HS-5 (cell line): ENCODE results near the gene GTF2A1.

ENCODE experiments used
- DNase-seq: peaks from one replicate; pipeline ENCODE4 v3.0.0-alpha.2; 2012; ENCODE audit warnings: low read depth

The GTF2A1 gene

GRCh38 chr14:81133400-81133799 is 87.4 kb downstream of the GTF2A1 start:
- no peak for DNase-seq

GRCh38 chr14:81132468-81132867 is 88.3 kb downstream of the GTF2A1 start:
- DNase-seq: no peak

- no peak for DNase-seq
Measured at GRCh38 chr14:81129242-81129641, 91.5 kb downstream of the GTF2A1 start.

- peak; percentile 18 for DNase-seq
Measured at GRCh38 chr14:81127785-81128184, 93.0 kb downstream of the GTF2A1 start.

- DNase-seq: no peak
Measured at GRCh38 chr14:81125536-81125935, 95.2 kb downstream of the GTF2A1 start.
